DND-41 (cell line): ENCODE data around the gene ATAD2B.

Source experiments
- ATAC-seq: fragments of 200-7000 bp; cut with Tn5 transposase; 3 replicates; pipeline ENCODE4 v1.9.1; 2021; ENCODE audit warnings: low read depth; ENCODE audit not compliant: insufficient read depth
- DNase-seq: peaks from one replicate; pipeline ENCODE4 v3.0.0-alpha.2; 2020
- H2AFZ ChIP-seq: 2 replicates; pipeline ENCODE4 v1.6.0; 2012; ENCODE audit warnings: low read depth, low read length
- H3K27ac ChIP-seq: 2 replicates; pipeline ENCODE4 v1.5.1; 2012; ENCODE audit warnings: low read length, inconsistent platforms
- H3K27me3 ChIP-seq: fragments of 200-600 bp; sonication (generic); 2 replicates; pipeline ENCODE4 v1.6.0; 2012; ENCODE audit warnings: low read length, mild to moderate bottlenecking, inconsistent platforms; ENCODE audit not compliant: insufficient read depth, poor library complexity
- H3K36me3 ChIP-seq: 2 replicates; pipeline ENCODE4 v1.5.1; 2012; ENCODE audit warnings: low read length, inconsistent platforms; ENCODE audit not compliant: insufficient read depth
- H3K4me1 ChIP-seq: 2 replicates; pipeline ENCODE4 v1.5.1; 2012; ENCODE audit warnings: mild to moderate bottlenecking, low read length; ENCODE audit not compliant: insufficient read depth
- H3K4me2 ChIP-seq: 2 replicates; pipeline ENCODE4 v1.6.0; 2012; ENCODE audit warnings: mild to moderate bottlenecking, moderate library complexity, low read length, inconsistent platforms; ENCODE audit not compliant: insufficient read depth
- H3K4me3 ChIP-seq, 2 experiments: fragments of 200-600 bp in 1 of 2; shearing (Covaris generic) in 1 of 2; 2 replicates each; pipeline ENCODE4 v1.5.1; 2012 to 2016; ENCODE audit warnings: inconsistent platforms in 2 of 2, low read length in 2 of 2, mild to moderate bottlenecking in 2 of 2, low read depth in 1 of 2, moderate library complexity in 1 of 2
- H3K79me2 ChIP-seq: 2 replicates; pipeline ENCODE4 v1.6.0; 2012; ENCODE audit warnings: low read length, inconsistent platforms; ENCODE audit not compliant: insufficient read depth
- H3K9ac ChIP-seq: 2 replicates; pipeline ENCODE4 v1.6.0; 2012; ENCODE audit warnings: low read depth, mild to moderate bottlenecking, inconsistent platforms, low read length, moderate library complexity
- H3K9me3 ChIP-seq: 2 replicates; pipeline ENCODE4 v1.5.1; 2012; ENCODE audit warnings: low read length, moderate library complexity, mild to moderate bottlenecking, inconsistent platforms; ENCODE audit not compliant: insufficient read depth, severe bottlenecking
- H4K20me1 ChIP-seq: 2 replicates; pipeline ENCODE4 v1.6.0; 2012; ENCODE audit warnings: low read length; ENCODE audit not compliant: insufficient read depth
- CTCF ChIP-seq: IDR thresholded peaks from 2 replicates; pipeline ENCODE4 v1.5.1; 2012; ENCODE audit warnings: borderline replicate concordance, low read length, moderate library complexity, mild to moderate bottlenecking; ENCODE audit not compliant: poor library complexity, severe bottlenecking; ENCODE audit errors: extremely low read depth
- EZH2 ChIP-seq: IDR thresholded peaks from 3 replicates; pipeline ENCODE4 v1.6.1; 2012; ENCODE audit warnings: borderline replicate concordance, low read depth, mild to moderate bottlenecking, moderate library complexity, low read length, inconsistent platforms; ENCODE audit not compliant: severe bottlenecking

The ATAD2B gene

DNA sequence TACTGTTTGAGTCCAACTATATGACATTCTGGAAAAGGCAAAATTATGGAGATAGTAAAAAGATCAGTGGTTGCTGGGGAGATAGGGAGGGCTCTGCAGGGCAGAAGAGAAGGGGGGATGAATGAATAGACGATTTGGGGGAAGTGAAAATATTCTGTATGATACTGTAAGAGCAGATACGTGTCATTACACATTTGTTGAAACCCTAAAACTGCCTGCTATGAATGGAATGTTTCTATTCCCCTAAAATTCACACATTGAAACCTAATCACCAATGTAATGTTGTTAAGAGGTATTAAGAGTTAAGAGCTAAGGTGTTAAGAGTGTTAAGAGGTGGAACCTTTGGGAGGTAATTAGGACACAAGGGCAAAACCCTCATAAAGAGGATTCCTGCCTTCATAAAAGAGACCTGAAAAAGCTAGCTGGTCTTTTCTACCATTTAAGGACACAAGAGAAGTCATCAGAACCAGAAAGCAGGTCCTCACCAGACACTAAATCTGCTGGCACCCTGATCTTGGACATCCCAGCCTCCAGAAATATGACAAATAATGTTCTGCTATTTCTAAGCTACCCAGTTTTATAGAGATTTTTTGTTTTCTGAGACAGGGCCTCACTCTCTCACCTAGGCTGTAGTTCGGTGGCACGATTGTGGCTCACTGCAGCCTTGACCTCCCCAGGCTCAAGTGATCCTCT lies 76.2 kb downstream of the ATAD2B start:
- no peaks in the 10 kb centered on the region for H3K27me3 ChIP-seq
- TF ChIP-seq CTCF (no peak), EZH2 (no peak)
- H3K9me3 ChIP-seq: no peaks in the 10 kb centered on the region
- DNase-seq: no peak
- H3K79me2 ChIP-seq: no peaks in the 10 kb centered on the region
- no peak for ATAC-seq
- no peak overlapping the region for H3K4me3 ChIP-seq
- H3K9ac ChIP-seq: no peak overlapping the region
- peaks cover 5% of the 10 kb centered on the region; the same call in 1 of the 2 replicates for H3K36me3 ChIP-seq
- H3K4me1 ChIP-seq: no peaks in the 10 kb centered on the region
- no peak overlapping the region for H3K4me2 ChIP-seq
- H4K20me1 ChIP-seq: no peaks in the 10 kb centered on the region
- H2AFZ ChIP-seq: no peak overlapping the region
- H3K27ac ChIP-seq: no peak overlapping the region

- ATAC-seq (no peak), DNase-seq (no peak)
- peaks cover 3% of the 10 kb centered on the region for H3K9me3 ChIP-seq
- no peak overlapping the region for H3K27ac ChIP-seq
- H3K4me3 ChIP-seq: no peak overlapping the region
- H2AFZ ChIP-seq: no peak overlapping the region
- no peaks in the 10 kb centered on the region for H3K79me2 ChIP-seq
- H3K9ac ChIP-seq: no peak overlapping the region
- H4K20me1 ChIP-seq: no peaks in the 10 kb centered on the region
- no peak overlapping the region for H3K4me2 ChIP-seq
- no peaks in the 10 kb centered on the region for H3K27me3 ChIP-seq
- no peaks in the 10 kb centered on the region for H3K4me1 ChIP-seq
- no peak for TF ChIP-seq EZH2
- TF ChIP-seq CTCF: no peak
- H3K36me3 ChIP-seq: peaks cover 1% of the 10 kb centered on the region; the same call in 1 of the 2 replicates
Measured at GRCh38 chr2:23844905-23845304, 82.0 kb downstream of the ATAD2B start.

- Histone ChIP-seq H3K9ac (no peak overlapping the region), H3K4me3 (no peak overlapping the region), H3K27me3 (no peaks in the 10 kb centered on the region), H3K79me2 (no peaks in the 10 kb centered on the region), H3K4me1 (no peaks in the 10 kb centered on the region), H3K4me2 (no peak overlapping the region), H3K27ac (no peak overlapping the region), H4K20me1 (no peaks in the 10 kb centered on the region), H3K9me3 (peaks cover 3% of the 10 kb centered on the region), H3K36me3 (0 out of 2 replicates have a peak, but pooled peaks cover 7% of the 10 kb centered on the region), H2AFZ (no peak overlapping the region)
- TF ChIP-seq EZH2 (no peak), CTCF (no peak)
- DNase-seq: no peak
- no peak for ATAC-seq
Measured at GRCh38 chr2:23843051-23843976, 83.6 kb downstream of the ATAD2B start.
